HG03280 (cell line): ENCODE data around the gene GET4.

Experiments used
- ATAC-seq: cut with Tn5 transposase; IDR thresholded peaks from one replicate; pipeline ENCODE4 v1.9.1; 2021; ENCODE audit warnings: mild to moderate bottlenecking, moderate library complexity; ENCODE audit not compliant: unreplicated experiment

Gene GET4, protein sequence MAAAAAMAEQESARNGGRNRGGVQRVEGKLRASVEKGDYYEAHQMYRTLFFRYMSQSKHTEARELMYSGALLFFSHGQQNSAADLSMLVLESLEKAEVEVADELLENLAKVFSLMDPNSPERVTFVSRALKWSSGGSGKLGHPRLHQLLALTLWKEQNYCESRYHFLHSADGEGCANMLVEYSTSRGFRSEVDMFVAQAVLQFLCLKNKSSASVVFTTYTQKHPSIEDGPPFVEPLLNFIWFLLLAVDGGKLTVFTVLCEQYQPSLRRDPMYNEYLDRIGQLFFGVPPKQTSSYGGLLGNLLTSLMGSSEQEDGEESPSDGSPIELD

GRCh38 chr7:876077-876971 lies at the start of gene GET4:
TSS of gene GET4 (plus strand) at chr7:876554. CDS start at chr7:876646, 92 bp downstream.
- peak; percentile 78 for ATAC-seq

DNA sequence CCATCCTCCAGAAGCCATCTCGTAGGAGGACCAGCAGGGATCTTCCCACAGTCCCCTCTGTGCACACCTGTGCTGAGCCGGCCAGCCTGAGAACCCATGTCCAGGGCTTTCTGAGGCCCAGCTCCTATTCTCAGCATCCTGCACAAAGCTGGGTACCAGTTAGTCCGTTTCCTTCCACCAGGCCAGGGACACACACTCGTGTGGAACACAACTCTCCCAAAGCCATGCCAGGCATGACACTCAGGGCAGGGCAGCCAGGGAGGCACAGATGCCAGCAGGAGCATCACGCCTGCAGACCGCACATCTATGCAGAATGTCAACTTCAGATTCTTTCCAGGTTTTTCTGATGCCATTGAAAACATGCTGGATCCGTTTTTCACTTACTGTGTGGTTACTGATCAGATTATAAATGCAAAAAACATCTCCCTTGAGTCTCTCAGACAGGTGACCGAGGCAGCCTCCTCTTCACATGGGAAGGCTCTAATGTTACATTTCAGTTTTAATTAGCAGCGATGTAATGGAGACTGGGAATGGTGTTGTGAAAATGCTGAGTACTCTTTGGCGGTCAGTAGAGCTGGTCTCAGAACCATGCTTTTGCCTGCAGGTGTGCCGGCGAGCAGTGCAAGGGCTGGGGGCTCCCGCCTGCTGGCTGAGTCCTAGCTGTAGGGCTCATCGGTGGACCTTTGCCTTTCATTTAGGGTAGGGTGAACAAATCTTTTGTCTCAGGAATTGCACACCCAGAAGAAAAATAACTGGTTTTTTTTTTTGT lies 47.4 kb upstream of the GET4 start:
- no peak for ATAC-seq

GRCh38 chr7:830069-830468 lies 46.3 kb upstream of the GET4 start:
- ATAC-seq = no peak

GRCh38 chr7:831596-832166 lies 44.7 kb upstream of the GET4 start:
- ATAC-seq = peak; percentile 68

- ATAC-seq = peak; percentile 48
Measured at GRCh38 chr7:832167-832967, 44.0 kb upstream of the GET4 start, which contains the start of gene SUN1. TSS of gene SUN1 (plus strand) at chr7:832476. CDS start at chr7:832525, 49 bp downstream.

GRCh38 chr7:832968-833424 lies 43.4 kb upstream of the GET4 start:
- no peak for ATAC-seq

GRCh38 chr7:833601-834258 lies 42.6 kb upstream of the GET4 start:
- ATAC-seq = no peak

DNA sequence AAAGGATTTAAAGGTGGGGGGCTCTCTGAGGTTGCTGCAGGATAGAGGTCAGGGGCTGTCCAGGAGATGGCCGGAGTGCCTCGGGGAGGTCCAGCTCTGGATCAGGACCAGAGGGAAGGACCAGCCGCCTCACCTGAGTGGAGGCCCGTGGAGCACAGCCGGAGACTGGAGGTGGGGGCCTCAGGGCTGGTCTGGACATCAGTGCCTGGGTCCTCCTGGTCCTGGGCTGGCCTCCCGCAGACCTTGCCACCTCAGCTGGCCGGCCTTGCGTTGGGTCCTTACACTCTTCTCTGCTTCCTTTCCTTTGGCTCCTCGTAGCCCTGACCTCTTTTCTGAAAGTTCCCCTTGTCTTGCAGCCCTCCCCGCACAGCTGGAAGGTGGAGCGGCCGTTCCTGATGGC lies 42.1 kb upstream of the GET4 start:
- no peak for ATAC-seq

DNA sequence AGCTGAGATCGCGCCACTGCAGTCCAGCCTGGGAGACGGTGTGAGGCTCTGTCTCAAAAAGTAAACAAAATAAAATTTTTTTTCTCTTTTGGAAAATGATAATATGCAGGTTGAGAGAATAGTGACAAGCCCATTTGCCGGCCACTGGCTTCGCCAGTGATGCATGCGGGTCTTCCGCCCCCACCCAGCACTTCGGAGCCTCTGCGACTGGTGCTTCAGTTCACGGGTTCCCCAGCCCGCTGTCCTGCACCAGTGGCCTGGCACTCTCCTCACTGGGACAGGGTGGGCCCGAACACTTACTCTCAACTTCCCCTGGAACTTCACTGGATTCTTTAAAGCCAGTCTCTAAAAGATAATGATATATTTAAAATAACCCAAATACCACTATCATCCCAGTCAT lies 41.3 kb upstream of the GET4 start:
- ATAC-seq = no peak

- no peak for ATAC-seq
Measured at GRCh38 chr7:835485-836401, 40.6 kb upstream of the GET4 start.

DNA sequence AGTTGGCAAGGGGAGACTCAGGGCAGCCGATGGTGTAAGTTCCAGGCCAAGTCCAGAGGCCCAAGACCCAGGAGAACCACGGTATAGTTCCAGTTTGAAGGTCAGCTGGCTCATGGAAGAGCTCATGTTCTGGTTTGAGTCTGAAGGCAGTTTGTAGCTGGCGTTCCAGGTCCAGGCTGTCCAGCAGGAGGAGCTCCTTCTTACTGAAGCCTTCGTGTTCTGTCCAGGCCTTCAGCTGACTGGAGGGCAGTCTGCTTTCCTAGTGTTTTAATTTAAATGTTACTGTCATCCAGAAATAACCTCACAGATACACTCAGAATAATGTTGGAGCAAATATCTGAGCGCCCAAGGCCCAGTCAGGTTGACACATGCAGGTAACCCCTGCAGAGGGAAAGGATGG lies 39.9 kb upstream of the GET4 start:
- ATAC-seq = no peak

GRCh38 chr7:837001-837400 lies 39.4 kb upstream of the GET4 start:
- no peak for ATAC-seq

DNA sequence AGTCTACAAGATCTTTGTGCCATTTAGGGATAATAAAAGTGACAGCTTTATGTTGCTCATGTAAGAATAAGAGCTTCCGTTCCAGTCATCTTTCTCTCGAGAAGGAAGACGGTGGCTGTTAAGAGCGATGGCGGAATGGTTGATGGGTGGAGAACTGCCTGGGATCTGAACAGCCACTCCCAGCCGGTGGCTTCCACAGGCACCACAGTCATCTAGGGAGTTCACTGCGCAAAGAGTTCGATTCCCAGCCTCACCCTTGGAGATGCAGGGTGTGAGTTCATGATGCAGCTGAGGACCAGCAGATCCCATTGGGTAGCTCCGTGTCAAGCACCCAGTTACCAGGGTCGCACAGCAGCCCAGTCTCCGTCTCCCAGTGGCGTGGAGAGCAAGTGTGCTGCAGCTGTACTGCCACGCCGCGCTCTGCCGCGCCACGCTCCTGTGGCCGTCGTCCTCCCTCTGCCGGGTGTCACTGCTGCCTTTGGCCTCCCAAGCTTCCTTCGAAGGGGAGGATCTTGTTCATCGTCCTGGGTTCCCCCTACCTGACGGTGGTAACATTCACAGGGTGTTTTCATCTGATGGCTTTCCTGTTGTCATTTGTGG lies 36.3 kb upstream of the GET4 start:
- no peak for ATAC-seq

DNA sequence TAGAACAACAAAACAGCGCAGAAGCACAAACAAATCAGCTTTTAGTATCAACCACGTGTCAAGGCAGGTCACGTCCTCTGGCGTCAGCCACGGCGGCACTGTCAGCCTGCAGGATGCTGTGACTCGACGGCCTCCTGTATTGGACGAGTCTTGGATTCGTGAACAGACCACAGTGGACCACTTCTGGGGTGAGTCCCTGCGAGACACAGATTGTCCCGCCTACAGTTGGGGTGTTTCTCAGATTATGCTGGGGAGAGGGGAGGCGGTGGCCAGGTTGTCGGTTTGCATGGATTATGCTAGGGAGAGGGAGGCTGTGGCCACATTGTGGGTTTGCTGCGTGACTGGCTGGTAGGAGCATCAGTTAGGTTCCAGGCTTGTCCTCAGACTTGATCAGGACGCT lies 34.4 kb upstream of the GET4 start:
- ATAC-seq = no peak

GRCh38 chr7:842431-843031 lies 33.8 kb upstream of the GET4 start:
- ATAC-seq = no peak

DNA sequence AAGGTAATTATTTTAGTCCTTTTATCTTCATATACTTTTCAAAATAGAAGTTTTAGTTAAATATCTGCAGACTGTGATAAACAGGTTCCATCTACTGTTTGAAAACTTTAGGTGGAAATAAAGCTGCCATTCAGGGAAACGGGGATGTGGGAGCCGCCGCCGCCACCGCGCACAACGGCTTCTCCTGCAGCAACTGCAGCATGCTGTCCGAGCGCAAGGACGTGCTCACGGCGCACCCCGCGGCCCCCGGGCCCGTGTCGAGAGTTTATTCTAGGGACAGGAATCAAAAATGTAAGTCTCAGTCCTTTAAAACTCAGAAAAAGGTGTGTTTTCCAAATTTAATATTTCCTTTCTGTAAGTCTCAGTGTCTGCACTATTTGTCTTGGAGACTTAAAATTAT lies 33.1 kb upstream of the GET4 start:
- no peak for ATAC-seq

- no peak for ATAC-seq
Measured at GRCh38 chr7:844043-844442, 32.3 kb upstream of the GET4 start.

- ATAC-seq = no peak
Measured at GRCh38 chr7:844514-844913, 31.8 kb upstream of the GET4 start.
